NCI-H2196 treated with DMSO at 0.1 percent for 48 hours (cell line): Measurements from ENCODE around the gene PYGO2.
"Not testable (repeated sequence)": the region's sequence is repeated elsewhere in the genome, so short reads cannot be mapped to it uniquely, and the experiment has no call there.

ENCODE experiments used
- DNase-seq: peaks from one replicate; lab custom pipeline; 2025; ENCODE audit not compliant: unreplicated experiment; lab: John Stamatoyannopoulos, UW

Gene PYGO2

DNA sequence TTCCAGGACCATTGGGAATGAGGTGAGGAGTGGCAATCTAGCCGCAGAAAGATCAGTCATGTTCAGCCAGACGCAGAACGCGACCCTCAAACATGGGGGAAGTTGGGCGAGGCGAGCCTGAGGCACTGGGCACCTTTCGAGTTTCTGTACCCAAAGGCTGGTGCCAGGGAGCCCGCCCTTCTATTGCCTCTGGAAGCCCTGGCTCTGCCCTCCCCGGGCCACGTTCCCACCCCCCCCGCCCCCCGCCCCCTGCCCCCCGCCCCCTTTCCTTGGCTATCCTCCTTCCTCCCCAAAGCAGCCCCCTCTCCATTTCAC is 38.8 kb upstream of the PYGO2 start:
- no peak for DNase-seq

DNA sequence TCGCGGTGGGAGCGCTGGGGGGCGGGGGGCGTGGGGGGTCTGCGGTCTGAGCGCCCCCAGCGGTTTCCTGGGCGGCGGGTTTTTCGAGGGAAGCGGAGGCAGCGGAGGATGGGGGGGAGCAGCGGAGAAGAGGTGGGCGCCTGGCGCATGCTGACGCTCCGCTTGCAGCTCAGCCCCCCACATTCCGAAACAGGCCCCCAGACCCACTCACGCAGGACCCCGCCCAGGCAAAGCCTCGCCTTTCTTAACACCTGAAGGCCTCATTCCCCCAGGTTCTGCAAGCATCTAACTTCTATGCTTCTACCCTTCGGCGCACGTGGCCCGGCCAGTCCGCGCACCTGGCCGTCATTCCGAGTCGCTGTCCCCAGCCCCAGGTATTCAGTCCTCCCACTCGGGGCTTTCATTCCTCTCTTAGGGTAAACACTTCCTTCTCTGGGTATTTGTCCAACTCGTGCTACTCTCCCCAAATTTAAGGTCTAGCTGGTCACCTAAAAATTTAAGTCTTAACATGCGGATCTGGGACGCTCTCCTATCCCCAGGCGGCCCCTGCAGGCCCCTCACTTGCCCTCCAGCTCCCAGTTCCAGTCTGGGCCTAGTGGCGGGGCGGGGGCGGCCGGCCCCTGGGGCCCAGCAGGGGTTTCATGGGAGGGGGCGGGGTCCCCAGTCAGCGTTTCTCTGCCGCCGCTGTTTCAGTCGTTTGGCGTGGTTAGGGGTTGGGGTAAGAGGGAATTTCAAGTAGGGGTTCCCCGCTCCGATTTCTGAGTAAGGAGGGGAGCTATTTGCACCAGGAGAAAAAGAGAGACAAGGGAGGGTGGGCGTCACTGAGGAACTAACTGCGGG is 38.2 kb upstream of the PYGO2 start:
- no peak for DNase-seq

DNA sequence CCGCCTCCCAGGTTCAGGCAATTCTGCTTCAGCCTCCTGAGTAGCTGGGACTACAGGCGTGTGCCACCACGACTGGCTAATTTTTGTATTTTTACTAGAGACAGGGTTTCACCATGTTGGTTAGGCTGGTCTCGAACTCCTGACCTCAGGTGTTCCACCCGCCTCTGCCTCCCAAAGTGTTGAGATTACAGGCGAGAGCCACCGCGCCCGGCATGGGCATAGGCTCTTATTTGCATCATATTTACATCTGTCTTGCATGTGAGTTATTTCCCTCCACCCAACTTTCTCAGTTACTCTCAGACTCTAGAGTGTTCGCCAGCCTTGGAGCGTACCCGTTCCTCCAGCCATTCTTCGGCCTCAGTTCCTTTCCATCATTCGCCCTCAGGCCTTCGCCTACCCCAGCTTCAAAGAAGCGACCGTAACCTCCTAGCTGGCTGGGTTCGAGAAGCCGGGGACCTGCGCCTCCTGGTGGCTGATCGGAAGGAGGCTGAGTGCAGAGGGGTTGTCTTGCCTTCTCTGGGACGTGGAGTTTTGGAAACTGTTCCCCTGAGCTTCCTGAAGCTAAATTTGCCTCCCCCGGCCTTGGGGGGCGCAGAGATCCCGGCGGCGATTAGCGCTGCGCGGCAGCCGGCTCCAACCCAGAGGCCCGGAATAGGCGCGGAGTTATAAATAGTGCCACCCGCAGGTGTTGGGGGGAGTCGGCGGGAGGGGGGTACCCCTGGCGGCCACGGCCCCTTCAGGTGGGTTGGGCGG is 37.4 kb upstream of the PYGO2 start:
- no peak for DNase-seq

DNA sequence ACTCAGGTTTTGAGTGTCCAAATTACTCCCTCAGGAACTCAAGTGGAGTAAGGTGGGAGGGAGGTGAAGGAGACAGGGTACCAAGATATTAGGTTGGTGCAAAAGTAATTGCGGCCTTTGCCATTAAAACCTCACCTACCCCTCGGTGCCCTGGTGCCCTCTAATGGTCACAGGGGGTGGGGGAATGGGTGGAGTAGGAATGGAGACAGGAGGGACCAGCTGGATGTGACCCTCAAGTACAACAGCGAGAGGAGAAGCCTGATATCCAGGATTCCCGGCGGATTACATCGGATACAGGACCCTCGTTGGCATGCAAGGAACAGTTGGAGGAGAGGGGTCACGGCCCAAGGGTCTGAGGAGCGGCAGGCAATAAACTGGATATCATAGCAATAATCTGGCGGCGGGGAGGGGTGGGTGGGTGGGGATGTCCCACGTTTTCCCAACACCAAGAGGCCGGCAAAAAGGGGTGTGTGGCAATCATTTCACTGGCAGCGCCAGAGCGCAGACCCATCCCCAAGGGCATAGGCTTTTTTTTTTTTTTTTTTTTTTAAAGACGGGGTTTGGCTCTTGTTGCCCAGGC is 36.7 kb upstream of the PYGO2 start:
- DNase-seq = no peak

DNA sequence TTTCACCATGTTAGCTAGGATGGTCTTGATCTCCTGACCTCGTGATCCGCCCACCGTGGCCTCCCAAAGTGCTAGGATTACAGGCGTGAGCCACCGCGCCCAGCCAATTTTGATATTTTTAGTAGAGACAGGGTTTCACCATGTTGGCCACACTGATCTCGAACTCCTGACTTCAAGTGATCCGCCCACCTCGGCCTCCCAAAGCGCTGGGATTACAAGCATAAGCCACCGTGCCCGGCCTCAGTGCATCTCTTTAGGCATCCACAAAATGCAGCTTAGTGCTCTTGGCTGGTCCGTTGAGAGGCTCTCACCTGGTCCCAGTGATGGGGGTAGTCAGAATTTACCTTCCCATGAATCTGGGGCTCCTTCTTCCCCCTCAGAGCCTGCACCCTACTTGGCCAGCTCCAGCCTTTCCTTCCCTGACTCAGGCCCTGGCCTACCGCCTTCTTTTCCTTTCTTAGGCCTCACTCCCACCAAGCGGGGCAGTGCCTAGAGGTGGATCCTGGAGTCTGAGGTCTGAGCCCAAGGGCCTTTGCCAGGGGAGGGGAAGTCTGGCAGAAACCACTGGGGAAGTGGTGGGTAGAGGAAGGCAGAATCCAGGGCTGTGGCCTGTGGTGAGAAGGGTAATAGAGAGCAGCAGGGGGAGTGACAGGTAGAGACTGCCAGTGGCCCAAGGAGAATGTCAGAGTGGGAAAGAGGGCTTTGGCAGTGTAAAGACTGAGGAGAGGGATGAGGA is 35.6 kb upstream of the PYGO2 start:
- no peak for DNase-seq

DNA sequence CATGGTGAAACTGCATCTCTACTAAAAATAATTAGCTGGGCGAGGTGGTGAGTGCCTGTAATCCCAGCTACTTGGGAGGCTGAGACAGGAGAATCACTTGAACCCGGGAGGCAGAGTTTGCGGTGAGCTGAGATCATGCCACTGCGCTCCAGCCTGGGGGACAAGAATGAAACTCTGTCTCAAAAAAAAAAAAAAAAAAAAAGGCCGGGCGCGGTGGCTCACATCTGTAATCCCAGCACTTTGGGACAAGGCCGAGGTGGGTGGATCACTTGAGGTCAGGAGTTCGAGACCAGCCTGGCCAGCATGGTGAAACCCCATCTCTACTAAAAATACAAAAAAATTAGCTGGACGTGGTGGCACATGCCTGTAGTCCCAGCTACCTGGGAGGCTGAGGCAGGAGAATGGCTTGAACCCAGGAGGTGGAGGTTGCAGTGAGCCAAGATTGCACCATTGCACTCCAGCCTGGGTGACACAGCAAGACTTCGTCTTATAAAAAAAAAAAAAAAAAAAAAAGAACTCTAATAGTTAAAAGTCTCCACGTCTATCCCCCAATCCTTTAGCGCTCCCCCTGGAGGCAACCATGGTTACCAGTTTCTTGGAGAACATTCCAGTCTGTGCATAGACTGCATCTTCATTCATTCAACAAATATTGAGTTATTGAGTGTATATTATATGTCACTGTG is 33.9 kb upstream of the PYGO2 start:
- DNase-seq = not testable (repeated sequence)

DNA sequence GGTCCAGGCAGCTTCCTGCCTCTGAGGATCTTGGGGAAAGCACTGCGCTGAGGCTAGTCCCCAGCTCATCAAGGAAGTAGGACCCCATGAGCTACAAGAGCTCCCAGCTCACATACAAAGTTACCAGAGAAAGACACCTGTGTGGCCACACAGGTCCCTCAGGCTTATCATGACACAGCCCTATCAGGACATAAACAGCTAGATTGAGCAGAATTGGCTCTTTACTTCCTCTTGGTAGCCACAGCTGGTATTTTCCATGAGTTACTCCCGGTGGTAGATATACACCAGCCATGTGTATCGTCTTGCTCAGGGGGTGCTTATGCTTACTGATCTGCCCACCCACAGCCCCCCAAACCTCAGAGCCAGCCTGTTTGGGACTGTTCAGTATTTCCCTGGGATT is 33.0 kb upstream of the PYGO2 start:
- DNase-seq = no peak

DNA sequence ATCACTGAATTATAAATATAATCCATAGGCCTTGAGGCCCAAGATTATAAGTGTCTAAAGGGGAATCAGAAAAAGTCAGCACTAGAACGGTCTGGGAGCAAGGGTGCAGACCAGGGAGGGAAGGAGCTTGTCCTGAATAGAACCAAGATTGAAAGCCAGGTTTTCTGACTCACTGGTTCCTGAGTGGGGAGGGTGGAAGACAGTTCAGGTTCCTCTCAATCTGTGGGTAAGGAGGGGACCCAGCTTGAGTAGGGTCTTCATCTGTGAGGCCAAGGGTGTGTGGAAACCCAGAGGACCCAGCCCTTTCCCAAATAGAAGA is 32.6 kb upstream of the PYGO2 start:
- DNase-seq = no peak

DNA sequence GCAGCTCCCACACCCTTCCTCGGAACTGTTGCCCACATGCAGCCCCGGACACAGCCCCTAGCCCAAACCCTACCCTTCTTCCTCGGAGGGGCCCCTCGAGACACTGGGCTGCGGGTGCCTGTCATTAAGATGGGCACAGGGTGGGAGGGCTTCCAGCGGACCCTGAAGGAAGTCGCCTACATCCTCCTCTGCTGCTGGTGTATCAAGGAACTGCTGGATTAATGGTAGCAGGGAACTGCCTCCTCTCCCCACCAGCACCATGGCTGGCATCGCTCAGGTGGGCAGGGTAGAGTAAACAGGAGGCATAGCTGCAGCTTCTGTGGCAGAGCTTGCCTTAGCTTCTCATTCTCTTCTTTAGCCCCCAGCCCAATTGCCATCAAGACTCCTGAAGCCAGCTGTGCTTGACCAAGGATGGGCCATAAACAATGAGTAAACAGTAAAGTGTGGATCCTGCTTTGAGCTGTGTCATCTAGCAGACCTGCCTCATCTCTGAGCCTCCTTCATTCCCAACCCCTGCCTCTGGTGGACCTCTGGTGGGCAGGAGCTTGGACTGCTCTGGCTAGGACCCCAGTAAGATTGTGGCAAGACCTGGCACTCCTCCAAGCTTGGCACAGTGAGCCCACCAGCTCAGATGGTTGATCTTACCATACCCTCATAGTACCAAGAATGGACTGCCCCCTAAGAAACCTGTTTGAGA is 32.1 kb upstream of the PYGO2 start, which contains the start of gene LENEP:
TSS of gene LENEP (plus strand) at position 15 of the 697 bp plus-strand sequence. CDS start at position 37, 22 bp downstream.
- DNase-seq = no peak

DNA sequence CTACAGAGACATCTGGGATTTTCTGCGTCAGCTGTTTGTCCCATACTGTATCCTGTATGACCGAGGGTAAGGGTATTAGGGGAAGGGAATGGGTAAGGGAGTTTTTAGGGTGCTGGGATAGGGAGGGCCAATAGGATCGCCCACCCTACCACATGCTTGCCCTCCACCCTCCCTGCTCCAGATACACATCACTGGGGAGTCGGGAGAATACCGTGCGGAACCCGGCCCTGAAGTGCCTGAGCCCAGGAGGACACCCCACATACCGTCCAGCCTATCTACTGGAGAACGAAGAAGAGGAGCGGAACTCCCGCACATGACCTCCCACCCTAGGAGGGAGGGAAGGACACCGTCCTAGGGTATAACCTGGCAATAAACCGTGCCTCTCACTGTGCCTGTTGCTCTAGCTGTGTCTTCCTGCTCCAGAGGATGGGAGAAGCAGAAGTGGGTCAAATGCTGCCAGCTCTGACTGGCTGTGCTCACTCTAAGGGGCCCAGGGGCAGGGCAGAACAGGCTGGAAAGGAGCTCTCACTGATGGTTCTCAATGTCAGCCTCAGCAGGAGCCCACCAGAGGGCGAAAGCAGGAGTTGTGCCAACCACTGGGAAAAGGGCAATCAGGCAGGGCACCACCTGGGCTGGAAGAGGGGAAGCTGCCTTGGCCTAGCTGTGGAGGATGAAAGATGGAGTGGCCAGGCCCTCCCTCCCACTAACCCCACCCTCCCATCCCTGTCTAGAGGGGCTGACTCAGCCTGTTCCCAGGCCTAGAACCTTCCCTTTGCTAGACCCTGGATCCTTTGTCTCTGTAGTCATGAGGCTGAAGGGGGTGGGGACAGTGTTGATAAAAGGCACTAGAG is 31.4 kb upstream of the PYGO2 start:
- no peak for DNase-seq

DNA sequence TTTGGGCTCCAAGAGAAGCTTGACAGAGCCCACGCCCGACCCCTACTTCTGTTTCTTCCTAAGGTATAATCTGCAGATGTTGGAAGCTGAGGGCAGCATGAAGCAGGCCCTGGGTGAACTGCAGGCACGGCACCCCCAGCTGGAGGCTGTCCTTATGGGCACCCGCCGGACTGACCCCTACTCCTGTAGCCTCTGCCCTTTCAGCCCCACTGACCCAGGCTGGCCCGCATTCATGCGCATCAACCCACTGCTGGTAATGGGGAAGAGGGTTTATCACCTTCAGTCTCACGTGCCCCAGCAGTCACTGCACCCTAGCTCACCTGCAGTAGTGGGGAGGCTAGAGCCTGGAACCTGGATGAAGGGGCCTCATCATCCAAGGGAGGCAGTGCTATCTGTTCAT is 28.7 kb upstream of the PYGO2 start:
- DNase-seq = no peak

DNA sequence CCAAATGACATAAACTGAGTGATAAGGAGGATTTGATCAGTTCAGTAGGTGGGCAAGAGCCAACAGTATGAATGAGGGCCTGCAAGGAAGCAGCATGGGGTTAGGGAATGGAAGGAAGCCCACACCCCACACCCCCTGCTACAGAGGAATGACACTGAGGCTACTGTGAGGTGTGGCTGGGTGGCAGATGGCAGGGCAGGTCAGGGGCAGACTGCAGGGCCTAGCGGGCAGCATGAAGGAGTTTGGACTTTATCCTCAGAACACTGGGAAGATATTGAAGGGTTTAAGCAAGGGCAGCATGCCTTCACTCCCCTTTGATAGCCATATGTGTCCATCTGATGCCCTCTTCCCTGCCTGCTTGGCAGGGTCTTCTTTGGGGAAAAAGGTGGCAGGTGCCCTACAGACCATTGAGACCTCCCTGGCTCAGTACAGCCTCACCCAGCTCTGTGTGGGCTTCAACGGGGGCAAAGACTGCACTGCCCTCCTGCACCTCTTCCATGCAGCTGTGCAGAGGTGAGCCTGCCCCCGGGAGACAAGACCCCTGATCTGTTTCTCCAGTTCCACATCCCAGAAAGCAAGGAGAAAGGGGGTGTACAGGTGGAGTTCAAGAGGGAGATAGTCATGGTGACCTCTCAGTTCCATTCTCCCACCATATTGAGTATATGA is 27.7 kb upstream of the PYGO2 start:
- no peak for DNase-seq

DNA sequence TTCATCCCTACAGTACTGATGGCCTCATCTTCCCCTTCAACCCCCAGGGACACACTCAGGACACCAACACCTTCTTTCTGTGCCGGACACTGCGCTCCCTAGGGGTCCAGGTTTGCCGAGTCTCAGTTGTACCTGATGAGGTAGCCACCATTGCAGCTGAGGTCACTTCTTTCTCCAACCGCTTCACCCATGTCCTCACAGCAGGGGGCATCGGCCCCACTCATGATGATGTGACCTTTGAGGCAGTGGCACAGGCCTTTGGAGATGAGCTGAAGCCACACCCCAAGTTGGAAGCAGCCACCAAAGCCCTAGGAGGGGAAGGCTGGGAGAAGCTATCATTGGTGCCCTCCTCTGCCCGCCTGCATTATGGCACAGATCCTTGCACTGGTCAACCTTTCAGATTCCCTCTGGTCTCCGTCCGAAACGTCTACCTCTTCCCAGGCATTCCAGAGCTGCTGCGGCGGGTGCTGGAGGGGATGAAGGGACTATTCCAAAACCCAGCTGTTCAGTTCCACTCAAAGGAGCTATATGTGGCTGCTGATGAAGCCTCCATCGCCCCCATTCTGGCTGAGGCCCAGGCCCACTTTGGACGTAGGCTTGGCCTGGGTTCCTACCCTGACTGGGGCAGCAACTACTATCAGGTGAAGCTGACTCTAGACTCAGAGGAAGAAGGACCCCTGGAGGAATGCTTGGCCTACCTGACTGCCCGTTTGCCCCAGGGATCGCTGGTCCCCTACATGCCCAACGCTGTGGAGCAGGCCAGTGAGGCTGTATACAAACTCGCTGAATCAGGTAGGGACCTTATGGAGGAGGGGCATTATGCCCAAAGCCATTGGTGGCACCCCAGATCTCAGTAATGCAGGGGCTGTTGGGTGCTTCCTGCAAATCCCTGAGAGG is 26.7 kb upstream of the PYGO2 start:
- DNase-seq = no peak

DNA sequence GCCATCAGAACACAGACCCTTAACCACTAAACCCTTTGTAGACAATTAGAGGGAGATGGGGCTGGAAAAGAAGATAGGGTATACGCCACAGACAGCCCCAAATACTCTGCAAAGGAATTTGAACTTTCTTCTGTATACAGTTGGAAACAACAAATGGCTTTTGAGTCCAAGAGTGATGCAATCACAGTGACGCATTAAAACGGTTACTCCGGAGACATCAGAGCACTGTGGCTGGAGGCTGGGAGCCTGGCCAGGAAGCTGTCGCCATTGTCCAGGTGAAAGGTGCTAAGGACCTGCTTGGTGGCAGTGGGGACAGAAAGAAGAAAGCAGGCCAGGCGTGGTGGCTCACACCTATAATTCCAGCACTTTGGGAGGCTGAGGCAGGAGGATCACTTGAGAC is 25.7 kb upstream of the PYGO2 start:
- no peak for DNase-seq

DNA sequence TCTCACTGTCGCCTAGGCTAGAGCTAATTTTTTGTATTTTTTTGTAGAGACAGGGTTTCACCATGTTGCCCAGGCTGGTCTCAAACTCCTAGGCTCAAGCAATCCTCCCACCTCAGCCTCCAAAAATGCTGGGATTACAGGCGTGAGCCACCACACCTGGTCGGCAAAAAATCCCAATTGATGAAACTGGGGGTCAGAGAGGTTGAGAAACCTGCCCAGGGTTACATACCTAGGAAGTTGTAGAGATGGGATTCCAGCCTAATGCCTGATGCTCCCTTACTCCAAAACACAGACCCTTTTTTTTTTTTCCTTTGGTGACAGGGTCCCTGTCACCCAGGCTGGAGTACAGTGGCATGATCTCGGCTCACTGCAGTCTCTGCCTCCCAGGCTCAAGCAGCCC is 25.2 kb upstream of the PYGO2 start:
- DNase-seq = not testable (repeated sequence)

DNA sequence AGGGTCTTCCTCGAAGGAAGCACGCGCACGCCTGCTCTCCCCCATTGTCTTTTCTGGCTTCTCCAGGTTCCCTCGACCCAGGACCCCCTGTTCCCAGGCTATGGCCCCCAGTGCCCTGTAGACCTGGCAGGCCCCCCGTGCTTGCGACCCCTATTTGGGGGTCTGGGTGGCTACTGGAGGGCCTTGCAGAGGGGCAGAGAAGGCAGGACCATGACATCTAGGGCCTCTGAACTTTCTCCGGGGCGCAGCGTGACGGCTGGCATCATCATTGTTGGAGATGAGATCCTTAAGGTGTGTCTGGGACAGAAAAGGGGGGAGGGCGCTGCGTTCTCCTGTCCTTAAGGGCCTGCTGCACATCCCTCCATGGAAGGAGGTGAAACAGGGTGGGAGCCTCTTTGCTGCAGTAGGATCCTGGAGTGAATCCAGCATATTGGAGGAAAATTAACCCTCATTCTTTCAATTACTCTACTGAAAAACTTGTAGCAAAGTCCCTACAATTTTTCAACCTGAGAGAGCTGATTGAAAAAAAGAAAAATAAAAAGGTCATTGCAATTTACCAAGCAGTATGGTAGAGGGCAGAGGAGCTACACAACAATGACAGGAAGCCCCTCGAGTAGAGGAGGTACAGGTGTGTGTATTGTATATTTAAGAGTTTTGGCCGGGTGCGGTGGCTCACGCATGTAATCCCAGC is 22.3 kb upstream of the PYGO2 start:
- no peak for DNase-seq

DNA sequence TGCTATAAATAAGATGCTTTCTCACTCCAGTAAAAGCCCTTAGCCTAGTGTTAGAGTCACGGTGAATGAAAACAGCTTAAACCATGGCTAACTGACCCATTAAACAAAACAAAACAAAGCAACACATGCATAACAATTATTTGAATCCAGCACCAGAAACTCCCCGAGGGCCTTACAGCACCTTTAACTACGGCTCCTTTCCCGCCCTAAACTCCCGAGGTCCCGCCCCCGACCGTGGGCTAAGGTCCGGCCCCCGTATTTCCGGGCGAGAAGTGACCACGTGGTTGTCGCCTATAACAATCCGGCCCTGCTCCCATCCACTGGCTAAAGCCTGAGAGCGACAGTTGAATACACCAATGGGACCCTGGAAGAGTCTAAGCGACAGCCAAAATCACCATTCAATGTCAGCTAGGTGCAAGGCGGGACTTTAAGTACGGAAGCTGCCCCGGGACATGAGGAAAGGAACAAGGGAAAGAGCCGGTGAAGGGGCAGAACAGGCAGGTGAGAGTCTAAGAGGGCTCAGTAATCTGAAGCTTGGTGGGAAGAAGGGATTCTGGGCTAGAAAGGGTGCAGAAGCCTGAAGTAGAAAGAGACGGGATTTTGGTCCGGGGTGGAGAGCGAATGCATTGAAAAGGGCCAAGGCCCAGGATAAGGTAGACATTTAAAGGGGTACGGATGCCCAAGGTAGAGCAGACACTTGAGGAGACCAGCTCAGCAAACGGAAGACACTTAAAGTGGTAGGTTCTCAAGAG is 21.5 kb upstream of the PYGO2 start, which contains the start of gene FLAD1:
TSS of gene FLAD1 (plus strand) at position 448 of the 752 bp plus-strand sequence. CDS start 351 bp downstream, outside the sequence.
- peak; percentile 99 for DNase-seq
